ENCODE measurements around the gene IDE.
"Not testable (repeated sequence)": the region's sequence is repeated elsewhere in the genome, so short reads cannot be mapped to it uniquely, and the experiment has no call there.

- TF ChIP-seq, protein P1, sequence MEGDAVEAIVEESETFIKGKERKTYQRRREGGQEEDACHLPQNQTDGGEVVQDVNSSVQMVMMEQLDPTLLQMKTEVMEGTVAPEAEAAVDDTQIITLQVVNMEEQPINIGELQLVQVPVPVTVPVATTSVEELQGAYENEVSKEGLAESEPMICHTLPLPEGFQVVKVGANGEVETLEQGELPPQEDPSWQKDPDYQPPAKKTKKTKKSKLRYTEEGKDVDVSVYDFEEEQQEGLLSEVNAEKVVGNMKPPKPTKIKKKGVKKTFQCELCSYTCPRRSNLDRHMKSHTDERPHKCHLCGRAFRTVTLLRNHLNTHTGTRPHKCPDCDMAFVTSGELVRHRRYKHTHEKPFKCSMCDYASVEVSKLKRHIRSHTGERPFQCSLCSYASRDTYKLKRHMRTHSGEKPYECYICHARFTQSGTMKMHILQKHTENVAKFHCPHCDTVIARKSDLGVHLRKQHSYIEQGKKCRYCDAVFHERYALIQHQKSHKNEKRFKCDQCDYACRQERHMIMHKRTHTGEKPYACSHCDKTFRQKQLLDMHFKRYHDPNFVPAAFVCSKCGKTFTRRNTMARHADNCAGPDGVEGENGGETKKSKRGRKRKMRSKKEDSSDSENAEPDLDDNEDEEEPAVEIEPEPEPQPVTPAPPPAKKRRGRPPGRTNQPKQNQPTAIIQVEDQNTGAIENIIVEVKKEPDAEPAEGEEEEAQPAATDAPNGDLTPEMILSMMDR (IDR thresholded peaks at IDR 0.05) = not testable (repeated sequence)
- TF ChIP-seq POLR2A (IDR thresholded peaks at IDR 0.05) = not testable (repeated sequence)
Observed at GRCh38 chr10:92454955-92455354, 118.9 kb downstream of the IDE start.

All from uterus (tissue), 2 donors.